GM12864 (cell line): ENCODE results near the gene PRR16.

Experiments used
- DNase-seq: peaks from one replicate; pipeline ENCODE4 v3.0.0-alpha.2; 2011; ENCODE audit warnings: low read depth
- H3K4me3 ChIP-seq: 2 replicates; pipeline ENCODE4 v1.5.1; 2011; ENCODE audit warnings: mild to moderate bottlenecking, low read depth, low read length, control low read depth
- TF ChIP-seq, protein P1 (sequence below): IDR thresholded peaks from 2 replicates; pipeline ENCODE4 v1.5.1; 2011; ENCODE audit warnings: low read depth, mild to moderate bottlenecking, moderate library complexity, low read length, control low read depth, inconsistent platforms; ENCODE audit errors: missing control alignments

PRR16 gene

DNA sequence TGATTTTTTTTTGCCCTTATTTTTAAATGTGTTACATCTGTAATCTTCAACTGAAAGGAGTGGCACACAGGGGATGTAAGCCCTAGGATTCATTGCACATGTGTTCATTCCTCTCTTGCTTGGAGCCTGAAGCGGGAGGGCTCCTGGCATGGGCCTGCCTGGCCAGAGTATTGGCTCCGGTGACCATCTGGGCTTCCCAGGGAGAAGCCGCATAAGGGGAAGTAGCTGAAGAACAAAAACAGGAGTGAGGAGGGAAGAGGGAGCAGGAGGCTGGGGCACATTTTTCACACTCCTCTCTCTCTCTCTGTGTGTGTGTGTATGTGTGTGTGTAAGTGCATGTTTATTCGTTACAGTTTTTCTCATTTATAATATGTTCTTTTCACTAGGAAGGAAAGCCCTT is 269.9 kb downstream of the PRR16 start:
- TF ChIP-seq, protein P1, sequence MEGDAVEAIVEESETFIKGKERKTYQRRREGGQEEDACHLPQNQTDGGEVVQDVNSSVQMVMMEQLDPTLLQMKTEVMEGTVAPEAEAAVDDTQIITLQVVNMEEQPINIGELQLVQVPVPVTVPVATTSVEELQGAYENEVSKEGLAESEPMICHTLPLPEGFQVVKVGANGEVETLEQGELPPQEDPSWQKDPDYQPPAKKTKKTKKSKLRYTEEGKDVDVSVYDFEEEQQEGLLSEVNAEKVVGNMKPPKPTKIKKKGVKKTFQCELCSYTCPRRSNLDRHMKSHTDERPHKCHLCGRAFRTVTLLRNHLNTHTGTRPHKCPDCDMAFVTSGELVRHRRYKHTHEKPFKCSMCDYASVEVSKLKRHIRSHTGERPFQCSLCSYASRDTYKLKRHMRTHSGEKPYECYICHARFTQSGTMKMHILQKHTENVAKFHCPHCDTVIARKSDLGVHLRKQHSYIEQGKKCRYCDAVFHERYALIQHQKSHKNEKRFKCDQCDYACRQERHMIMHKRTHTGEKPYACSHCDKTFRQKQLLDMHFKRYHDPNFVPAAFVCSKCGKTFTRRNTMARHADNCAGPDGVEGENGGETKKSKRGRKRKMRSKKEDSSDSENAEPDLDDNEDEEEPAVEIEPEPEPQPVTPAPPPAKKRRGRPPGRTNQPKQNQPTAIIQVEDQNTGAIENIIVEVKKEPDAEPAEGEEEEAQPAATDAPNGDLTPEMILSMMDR: no peak
- no peak for DNase-seq
- H3K4me3 ChIP-seq: no peak overlapping the region

DNA sequence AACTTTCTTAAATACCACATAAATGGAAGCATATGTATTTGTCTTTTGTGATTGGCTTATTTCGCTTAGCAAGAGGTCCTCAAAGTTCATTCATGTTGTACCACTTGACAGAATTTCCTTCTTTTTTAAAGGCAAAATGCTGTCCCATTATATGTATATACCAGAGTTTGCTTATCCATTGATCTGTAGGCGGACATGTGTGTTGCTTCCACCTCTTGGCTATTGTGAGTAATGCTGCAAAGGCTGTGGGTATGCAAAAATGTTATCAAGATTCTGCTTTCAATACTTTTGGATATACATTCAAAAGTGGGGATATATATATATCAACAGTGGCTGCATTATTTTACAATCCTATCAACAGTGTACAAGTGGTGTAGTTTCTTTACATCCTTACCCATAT is 271.0 kb downstream of the PRR16 start:
- TF ChIP-seq, protein P1: no peak
- no peak overlapping the region for H3K4me3 ChIP-seq
- no peak for DNase-seq
